Measurements from ENCODE around the gene CNST.
A peak's percentile ranks its signal among the peaks of the same experiment; 100 is the strongest.

The CNST gene

DNA sequence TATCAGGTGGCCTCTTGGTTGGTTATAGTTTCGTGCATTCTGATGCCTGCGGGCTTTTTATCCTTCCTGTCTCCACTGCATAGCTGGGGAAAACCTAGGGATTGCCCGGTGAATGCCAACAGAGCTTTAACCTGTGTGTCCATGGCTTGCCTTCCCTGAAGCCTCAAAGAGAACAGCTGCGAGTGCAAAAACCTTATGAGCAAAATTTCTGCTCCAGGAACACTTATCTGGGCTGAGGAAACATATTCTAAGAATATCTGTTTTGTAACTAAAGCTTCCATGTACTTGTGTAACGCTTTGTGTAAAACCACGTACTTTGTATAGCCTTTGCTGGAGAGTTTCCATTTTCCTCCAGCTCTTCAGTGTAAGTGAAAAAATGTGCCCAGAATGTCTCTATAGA lies 7.2 kb downstream of the CNST start:
- Histone ChIP-seq H2BK12ac (ENCODE audit: low read length in 2 of 2) (no peak overlapping the region), H3K9ac (ENCODE audit: low read length) (no peak overlapping the region), H3K27me3 (ENCODE audit: control insufficient read depth in 1 of 2, insufficient read depth in 1 of 2, low read length in 2 of 2) (no peaks in the 10 kb centered on the region), H3K14ac (ENCODE audit: low read length in 2 of 2) (no peak overlapping the region), H3K4ac (ENCODE audit: low read depth in 1 of 2, low read length in 2 of 2) (no peak overlapping the region), H3K79me1 (replicated peaks; ENCODE audit: low read length, poor library complexity, severe bottlenecking) (peaks cover 20% of the 10 kb centered on the region), H3K4me3 (ENCODE audit: insufficient read depth in 1 of 2, low read depth in 1 of 2, low read length in 2 of 2) (no peak overlapping the region), H3K36me3 (ENCODE audit: control insufficient read depth in 1 of 2, insufficient read depth in 2 of 2, low read depth in 1 of 2, low read length in 2 of 2) (peaks cover 0 to 6% of the 10 kb centered on the region in 2 experiments), H4K8ac (ENCODE audit: low read length) (no peak overlapping the region), H3K4me1 (ENCODE audit: control insufficient read depth, insufficient read depth, low read depth, low read length) (peaks cover 2% of the 10 kb centered on the region), H2AK5ac (ENCODE audit: low read length, severe bottlenecking) (no peak overlapping the region), H2BK5ac (ENCODE audit: low read depth, low read length, poor library complexity, severe bottlenecking) (no peak overlapping the region), H2BK15ac (ENCODE audit: low read depth, poor library complexity, severe bottlenecking) (no peak overlapping the region), H4K91ac (ENCODE audit: low read length) (no peak overlapping the region), H2AFZ (ENCODE audit: low read depth, low read length) (no peak overlapping the region), H3K27ac (ENCODE audit: low read length, poor library complexity, severe bottlenecking) (no peak overlapping the region), H3K23ac (ENCODE audit: low read length in 2 of 2) (no peak overlapping the region), H3K18ac (ENCODE audit: low read depth in 1 of 2, low read length in 2 of 2) (no peak overlapping the region), H2BK120ac (ENCODE audit: low read depth, low read length) (no peak overlapping the region), H3K4me2 (ENCODE audit: low read length, poor library complexity, severe bottlenecking) (no peak overlapping the region), H3K9me3 (ENCODE audit: control insufficient read depth, low read length) (no peaks in the 10 kb centered on the region)
- DNase-seq = peak; percentile 15
- WGBS = 96% methylated on average over 6 of the region's 6 CpGs

DNA sequence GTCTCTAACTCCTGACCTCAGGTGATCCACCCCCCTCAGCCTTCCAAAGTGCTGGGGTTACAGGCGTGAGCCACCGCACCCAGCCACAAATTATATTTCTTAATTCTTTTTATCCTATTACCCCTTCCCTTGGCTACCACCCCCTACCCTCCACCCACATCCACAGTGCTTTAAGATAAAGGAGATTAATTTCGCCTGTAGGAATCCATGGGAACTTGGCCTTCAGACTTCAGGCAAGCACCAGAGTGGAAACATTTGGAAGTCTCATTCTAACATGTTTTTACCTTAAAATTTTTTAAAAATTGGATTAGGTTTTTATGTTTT lies 10.4 kb downstream of the CNST start:
- Histone ChIP-seq H2BK12ac (ENCODE audit: low read length in 2 of 2) (no peak overlapping the region), H4K91ac (ENCODE audit: low read length) (no peak overlapping the region), H3K4me1 (ENCODE audit: control insufficient read depth, insufficient read depth, low read depth, low read length) (peaks cover 3% of the 10 kb centered on the region), H2AFZ (ENCODE audit: low read depth, low read length) (no peak overlapping the region), H3K4me2 (ENCODE audit: low read length, poor library complexity, severe bottlenecking) (no peak overlapping the region), H3K27ac (ENCODE audit: low read length, poor library complexity, severe bottlenecking) (no peak overlapping the region), H3K4ac (ENCODE audit: low read depth in 1 of 2, low read length in 2 of 2) (no peak overlapping the region), H2BK120ac (ENCODE audit: low read depth, low read length) (no peak overlapping the region), H3K27me3 (ENCODE audit: control insufficient read depth in 1 of 2, insufficient read depth in 1 of 2, low read length in 2 of 2) (no peaks in the 10 kb centered on the region), H3K4me3 (ENCODE audit: insufficient read depth in 1 of 2, low read depth in 1 of 2, low read length in 2 of 2) (no peak overlapping the region), H2AK5ac (ENCODE audit: low read length, severe bottlenecking) (no peak overlapping the region), H3K36me3 (ENCODE audit: control insufficient read depth in 1 of 2, insufficient read depth in 2 of 2, low read depth in 1 of 2, low read length in 2 of 2) (peaks cover 0 to 2% of the 10 kb centered on the region in 2 experiments), H3K9ac (ENCODE audit: low read length) (no peak overlapping the region), H3K23ac (ENCODE audit: low read length in 2 of 2) (no peak overlapping the region), H3K9me3 (ENCODE audit: control insufficient read depth, low read length) (no peaks in the 10 kb centered on the region), H3K18ac (ENCODE audit: low read depth in 1 of 2, low read length in 2 of 2) (no peak overlapping the region), H3K79me1 (replicated peaks; ENCODE audit: low read length, poor library complexity, severe bottlenecking) (peaks cover 19% of the 10 kb centered on the region), H3K14ac (ENCODE audit: low read length in 2 of 2) (no peak overlapping the region), H2BK15ac (ENCODE audit: low read depth, poor library complexity, severe bottlenecking) (no peak overlapping the region), H4K8ac (ENCODE audit: low read length) (no peak overlapping the region), H2BK5ac (ENCODE audit: low read depth, low read length, poor library complexity, severe bottlenecking) (no peak overlapping the region)
- DNase-seq = no peak
- WGBS = 100% methylated on average over 2 of the region's 3 CpGs

DNA sequence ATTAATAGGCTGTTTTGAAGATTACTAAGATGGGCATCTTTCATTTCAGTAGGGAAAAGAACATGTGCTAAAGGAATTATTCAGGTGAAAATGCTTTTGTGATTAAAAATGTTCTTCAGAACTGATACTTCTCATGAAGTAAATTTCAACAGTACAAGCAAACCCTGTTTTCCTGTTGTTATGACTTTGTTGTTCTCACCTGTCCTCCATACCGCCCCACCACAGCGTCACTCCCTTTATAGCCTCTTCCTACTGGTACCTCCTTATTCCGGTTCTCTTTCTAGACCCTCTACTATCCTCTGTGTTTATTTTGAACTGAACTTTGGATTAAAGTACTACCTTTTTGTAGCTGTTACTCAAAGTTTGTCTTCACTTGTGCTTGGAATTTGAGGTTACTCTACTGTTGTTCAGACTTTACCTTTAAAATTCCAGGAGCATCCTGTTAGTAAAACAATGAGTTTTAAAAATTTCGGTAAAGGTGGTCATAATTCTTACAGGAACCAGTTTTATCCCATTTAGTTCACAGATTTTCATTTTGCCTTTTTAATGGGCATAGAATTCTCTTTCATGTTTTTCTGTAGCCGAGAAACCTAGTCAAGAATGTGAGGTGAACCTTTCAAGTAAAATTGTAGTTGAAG lies 10.9 kb downstream of the CNST start:
- no peaks in the 10 kb centered on the region for H3K9me3 ChIP-seq (ENCODE audit: control insufficient read depth, low read length)
- H3K27me3 ChIP-seq (ENCODE audit: control insufficient read depth in 1 of 2, insufficient read depth in 1 of 2, low read length in 2 of 2) = no peaks in the 10 kb centered on the region
- H3K18ac ChIP-seq (ENCODE audit: low read depth in 1 of 2, low read length in 2 of 2) = no peak overlapping the region
- no peak overlapping the region for H4K91ac ChIP-seq (ENCODE audit: low read length)
- no peak overlapping the region for H2BK120ac ChIP-seq (ENCODE audit: low read depth, low read length)
- no peak overlapping the region for H2BK5ac ChIP-seq (ENCODE audit: low read depth, low read length, poor library complexity, severe bottlenecking)
- H3K36me3 ChIP-seq (ENCODE audit: control insufficient read depth in 1 of 2, insufficient read depth in 2 of 2, low read depth in 1 of 2, low read length in 2 of 2) = peaks cover 0 to 2% of the 10 kb centered on the region in 2 experiments
- H3K4ac ChIP-seq (ENCODE audit: low read depth in 1 of 2, low read length in 2 of 2) = no peak overlapping the region
- H3K79me1 ChIP-seq (replicated peaks; ENCODE audit: low read length, poor library complexity, severe bottlenecking) = peaks cover 19% of the 10 kb centered on the region
- H3K27ac ChIP-seq (ENCODE audit: low read length, poor library complexity, severe bottlenecking) = no peak overlapping the region
- H3K14ac ChIP-seq (ENCODE audit: low read length in 2 of 2) = no peak overlapping the region
- no peak overlapping the region for H3K4me2 ChIP-seq (ENCODE audit: low read length, poor library complexity, severe bottlenecking)
- H3K4me3 ChIP-seq (ENCODE audit: insufficient read depth in 1 of 2, low read depth in 1 of 2, low read length in 2 of 2) = no peak overlapping the region
- H2BK15ac ChIP-seq (ENCODE audit: low read depth, poor library complexity, severe bottlenecking) = no peak overlapping the region
- no peak overlapping the region for H2AK5ac ChIP-seq (ENCODE audit: low read length, severe bottlenecking)
- H3K4me1 ChIP-seq (ENCODE audit: control insufficient read depth, insufficient read depth, low read depth, low read length) = peaks cover 3% of the 10 kb centered on the region
- no peak overlapping the region for H3K9ac ChIP-seq (ENCODE audit: low read length)
- H2BK12ac ChIP-seq (ENCODE audit: low read length in 2 of 2) = no peak overlapping the region
- 96% methylated on average over 3 of the region's 5 CpGs for WGBS
- no peak overlapping the region for H3K23ac ChIP-seq (ENCODE audit: low read length in 2 of 2)
- no peak for DNase-seq
- no peak overlapping the region for H2AFZ ChIP-seq (ENCODE audit: low read depth, low read length)
- no peak overlapping the region for H4K8ac ChIP-seq (ENCODE audit: low read length)

DNA sequence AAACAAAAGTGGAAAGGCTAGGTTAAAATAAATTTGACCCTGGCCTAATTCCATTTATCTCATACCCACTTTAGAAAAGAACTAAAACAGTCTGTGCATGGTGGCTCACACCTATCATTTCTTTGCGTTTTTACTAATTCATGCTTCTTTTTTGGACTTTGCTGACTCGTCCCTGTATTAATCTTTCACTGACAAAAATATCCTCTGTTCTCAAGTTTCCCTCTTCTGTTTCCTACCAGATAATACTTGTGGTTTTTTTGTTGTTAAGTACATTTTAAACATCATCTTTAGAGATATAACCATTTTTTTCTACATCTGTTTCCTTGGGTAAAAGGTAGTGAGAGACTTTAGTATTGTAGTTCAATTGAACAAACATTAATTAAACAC lies 11.5 kb downstream of the CNST start:
- no peak overlapping the region for H2BK120ac ChIP-seq (ENCODE audit: low read depth, low read length)
- no peak overlapping the region for H3K27ac ChIP-seq (ENCODE audit: low read length, poor library complexity, severe bottlenecking)
- 79% methylated on average over 2 of the region's 2 CpGs for WGBS
- H2BK12ac ChIP-seq (ENCODE audit: low read length in 2 of 2) = no peak overlapping the region
- H3K23ac ChIP-seq (ENCODE audit: low read length in 2 of 2) = no peak overlapping the region
- peak overlapping the region; percentile 14 for H3K9ac ChIP-seq (ENCODE audit: low read length)
- no peak overlapping the region for H4K8ac ChIP-seq (ENCODE audit: low read length)
- H2BK15ac ChIP-seq (ENCODE audit: low read depth, poor library complexity, severe bottlenecking) = no peak overlapping the region
- peaks cover 0 to 6% of the 10 kb centered on the region in 2 experiments for H3K36me3 ChIP-seq (ENCODE audit: control insufficient read depth in 1 of 2, insufficient read depth in 2 of 2, low read depth in 1 of 2, low read length in 2 of 2)
- no peak overlapping the region for H3K4ac ChIP-seq (ENCODE audit: low read depth in 1 of 2, low read length in 2 of 2)
- no peak overlapping the region for H3K4me2 ChIP-seq (ENCODE audit: low read length, poor library complexity, severe bottlenecking)
- no peak overlapping the region for H4K91ac ChIP-seq (ENCODE audit: low read length)
- no peak overlapping the region for H3K18ac ChIP-seq (ENCODE audit: low read depth in 1 of 2, low read length in 2 of 2)
- H3K4me1 ChIP-seq (ENCODE audit: control insufficient read depth, insufficient read depth, low read depth, low read length) = peaks cover 3% of the 10 kb centered on the region
- H2BK5ac ChIP-seq (ENCODE audit: low read depth, low read length, poor library complexity, severe bottlenecking) = no peak overlapping the region
- H2AFZ ChIP-seq (ENCODE audit: low read depth, low read length) = no peak overlapping the region
- peaks cover 21% of the 10 kb centered on the region for H3K79me1 ChIP-seq (replicated peaks; ENCODE audit: low read length, poor library complexity, severe bottlenecking)
- H3K14ac ChIP-seq (ENCODE audit: low read length in 2 of 2) = no peak overlapping the region
- H2AK5ac ChIP-seq (ENCODE audit: low read length, severe bottlenecking) = no peak overlapping the region
- H3K4me3 ChIP-seq (ENCODE audit: insufficient read depth in 1 of 2, low read depth in 1 of 2, low read length in 2 of 2) = no peak overlapping the region
- H3K9me3 ChIP-seq (ENCODE audit: control insufficient read depth, low read length) = no peaks in the 10 kb centered on the region
- H3K27me3 ChIP-seq (ENCODE audit: control insufficient read depth in 1 of 2, insufficient read depth in 1 of 2, low read length in 2 of 2) = no peaks in the 10 kb centered on the region
- no peak for DNase-seq
